Mesodermal cell (in vitro differentiated cells): Measurements from ENCODE around the gene DOCK3.
"Not testable (repeated sequence)": the region's sequence is repeated elsewhere in the genome, so short reads cannot be mapped to it uniquely, and the experiment has no call there.

Experiments used
- H3K27ac ChIP-seq: 2 replicates; pipeline ENCODE4 v1.7.0; 2013; ENCODE audit warnings: mild to moderate bottlenecking, low read depth, low read length, moderate library complexity; ENCODE audit not compliant: severe bottlenecking
- H3K36me3 ChIP-seq: 2 replicates; pipeline ENCODE4 v1.7.1; 2013; ENCODE audit warnings: mild to moderate bottlenecking, low read length, moderate library complexity; ENCODE audit not compliant: control insufficient read depth, insufficient read depth
- H3K4me1 ChIP-seq: one replicate; pipeline ENCODE4 v1.7.1; 2013; ENCODE audit warnings: mild to moderate bottlenecking, low read length; ENCODE audit not compliant: insufficient read depth, control insufficient read depth, poor library complexity, severe bottlenecking
- H3K4me3 ChIP-seq: 2 replicates; pipeline ENCODE4 v1.7.0; 2013; ENCODE audit warnings: low read length, control low read depth, mild to moderate bottlenecking; ENCODE audit not compliant: insufficient read depth, poor library complexity, severe bottlenecking; ENCODE audit errors: extremely low read depth
- H3K9me3 ChIP-seq: 2 replicates; pipeline ENCODE4 v1.7.1; 2013; ENCODE audit warnings: mild to moderate bottlenecking, low read length, moderate library complexity; ENCODE audit not compliant: control insufficient read depth
- WGBS, 2 experiments: methylation state at CpG; one replicate each; pipeline ENCODE4 v1.1.5; 2013; ENCODE audit warnings: missing lambda C conversion rate in 2 of 2; ENCODE audit not compliant: insufficient coverage in 2 of 2; 5-methylcytosine and 5-hydroxymethylcytosine counted together

DOCK3 gene

DNA sequence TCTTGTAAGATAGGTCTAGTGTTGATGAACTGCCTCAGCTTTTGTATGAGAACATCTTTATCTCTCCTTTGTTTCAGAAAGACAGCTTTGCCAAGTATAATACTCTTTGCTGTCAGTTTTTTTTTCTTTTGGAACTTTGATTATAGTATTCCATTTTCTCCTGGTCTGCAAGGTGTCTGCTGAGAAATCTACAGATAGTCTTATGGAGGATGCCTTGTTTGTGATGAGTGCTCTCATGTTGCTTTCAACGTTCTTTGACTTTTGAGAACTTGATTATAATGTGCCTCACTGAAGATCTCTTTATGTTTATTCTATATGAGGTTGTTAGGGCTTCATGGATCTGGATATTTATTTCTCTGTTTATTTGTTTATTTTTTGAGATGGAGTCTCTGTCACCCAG is 60.3 kb downstream of the DOCK3 start:
- H3K36me3 ChIP-seq = no peaks in the 10 kb centered on the region
- WGBS, 2 experiments = 25% methylated on average over 1 of the region's 1 CpG; no CpG with 5 or more reads in 1 of the 2 experiments
- no peak overlapping the region for H3K4me3 ChIP-seq
- no peaks in the 10 kb centered on the region for H3K9me3 ChIP-seq
- no peak overlapping the region for H3K27ac ChIP-seq
- H3K4me1 ChIP-seq = no peaks in the 10 kb centered on the region

DNA sequence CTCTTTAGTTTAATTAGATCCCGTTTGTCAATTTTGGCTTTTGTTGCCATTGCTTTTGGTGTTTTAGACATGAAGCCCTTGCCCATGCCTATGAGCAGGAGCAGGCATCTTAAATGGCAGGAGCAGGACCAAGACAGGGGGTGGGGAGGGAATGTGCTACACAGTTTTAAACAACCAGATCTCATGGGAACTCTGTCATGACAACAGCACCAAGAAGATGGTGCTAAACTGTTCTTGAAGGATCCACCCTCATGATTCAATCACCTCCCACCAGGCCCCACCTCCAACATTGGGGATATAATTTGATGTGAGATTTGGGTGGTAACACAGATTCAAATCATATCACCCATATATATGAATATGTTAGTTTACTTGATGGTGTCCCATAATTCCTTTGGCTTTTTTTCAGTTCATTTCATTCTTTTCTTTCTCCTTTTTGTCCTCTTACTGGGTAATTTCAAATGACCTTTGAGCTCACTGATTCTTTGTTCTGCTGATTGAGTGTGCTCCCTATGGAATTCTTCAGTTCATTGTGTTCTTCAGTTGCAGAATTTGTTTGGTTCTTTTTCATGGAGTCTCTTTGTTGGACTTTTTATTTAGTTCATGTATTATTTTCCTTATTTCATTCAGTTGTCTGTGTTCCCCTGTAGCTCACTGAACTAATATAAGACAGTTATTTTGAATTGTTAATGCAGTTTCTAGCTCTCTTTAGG is 62.6 kb downstream of the DOCK3 start:
- Histone ChIP-seq H3K9me3 (no peaks in the 10 kb centered on the region), H3K36me3 (no peaks in the 10 kb centered on the region), H3K27ac (no peak overlapping the region), H3K4me3 (no peak overlapping the region), H3K4me1 (no peaks in the 10 kb centered on the region)
- no CpG with 5 or more reads among the region's 1 CpG for WGBS, 2 experiments

DNA sequence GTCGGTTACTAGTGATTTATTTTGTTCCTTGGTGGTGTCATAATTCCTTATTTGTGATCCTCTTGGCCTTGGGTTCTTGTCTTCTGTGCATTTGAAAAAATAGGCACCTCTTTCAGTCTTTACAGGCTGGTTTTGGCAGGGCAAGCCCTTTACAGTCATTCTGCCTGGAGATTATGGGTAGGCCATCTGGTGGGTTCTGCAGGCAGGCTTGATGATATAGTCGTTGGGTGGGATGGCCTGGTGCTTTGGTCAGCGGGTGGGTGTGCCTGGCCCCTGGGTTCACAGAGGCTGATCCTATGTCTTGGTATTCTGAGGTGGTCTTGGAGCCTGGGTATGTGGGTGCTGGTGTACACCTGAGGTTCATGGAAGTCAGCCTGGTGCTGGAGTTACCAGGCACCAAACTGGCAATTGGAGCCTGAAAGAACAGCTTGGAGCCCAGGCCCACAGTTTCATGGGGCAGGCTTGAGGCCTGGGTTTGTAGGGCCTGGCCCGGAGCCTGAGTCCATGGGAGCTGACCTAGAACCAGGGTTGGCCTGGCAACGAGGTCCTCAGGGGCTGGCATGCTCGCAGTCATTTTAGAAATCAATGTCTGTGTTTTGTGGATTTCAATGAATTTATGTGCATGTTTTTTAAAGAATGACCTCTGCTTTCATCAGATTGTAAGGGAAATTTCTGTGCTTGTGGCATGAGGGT is 63.3 kb downstream of the DOCK3 start:
- Histone ChIP-seq H3K36me3 (no peaks in the 10 kb centered on the region), H3K4me3 (no peak overlapping the region), H3K4me1 (no peaks in the 10 kb centered on the region), H3K27ac (no peak overlapping the region), H3K9me3 (no peaks in the 10 kb centered on the region)
- 87 to 94% methylated on average over 4 of the region's 6 CpGs for WGBS, 2 experiments

DNA sequence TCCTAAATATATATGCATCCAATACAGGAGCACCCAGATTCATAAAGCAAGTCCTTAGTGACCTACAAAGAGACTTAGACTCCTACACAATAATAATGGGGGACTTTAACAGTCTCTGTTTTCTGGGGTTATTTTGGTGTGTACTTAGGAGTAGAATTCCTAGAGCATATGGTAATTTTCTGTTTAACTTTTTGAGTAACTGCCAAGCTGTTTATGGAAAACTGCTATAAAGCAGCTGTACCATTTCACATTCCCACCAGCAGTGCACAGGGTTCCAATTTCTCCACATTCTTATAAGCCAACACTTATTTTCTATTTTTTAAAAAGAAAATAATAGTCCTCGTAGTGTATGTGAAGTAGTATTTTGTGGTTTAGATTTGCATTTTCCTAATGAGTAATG is 68.9 kb downstream of the DOCK3 start:
- Histone ChIP-seq H3K36me3 (no peaks in the 10 kb centered on the region), H3K9me3 (no peaks in the 10 kb centered on the region), H3K4me3 (no peak overlapping the region), H3K27ac (no peak overlapping the region), H3K4me1 (no peaks in the 10 kb centered on the region)
- WGBS, 2 experiments = no CpG with 5 or more reads among the region's 1 CpG

DNA sequence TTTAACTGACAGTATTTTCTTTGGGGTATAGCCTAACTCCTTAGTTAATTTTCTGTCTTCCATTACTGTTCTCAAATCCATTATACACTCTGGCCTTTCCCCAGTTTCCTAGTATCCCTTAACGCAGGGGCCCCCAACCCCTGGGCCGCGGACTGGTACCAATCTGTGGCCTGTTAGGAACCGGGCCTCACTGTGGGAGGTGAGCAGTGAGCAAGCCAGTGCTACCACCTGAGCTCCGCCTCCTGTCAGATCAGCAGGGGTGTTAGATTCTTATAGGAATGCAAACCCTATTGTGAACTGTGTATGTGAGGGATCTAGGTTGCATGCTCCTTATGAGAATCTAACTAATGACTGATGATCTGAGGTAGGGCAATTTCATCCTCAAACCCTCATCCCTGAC is 75.1 kb downstream of the DOCK3 start:
- H3K36me3 ChIP-seq = no peaks in the 10 kb centered on the region
- no peaks in the 10 kb centered on the region for H3K4me1 ChIP-seq
- H3K9me3 ChIP-seq = no peaks in the 10 kb centered on the region
- WGBS, 2 experiments = 45 to 47% methylated on average over 3 to 4 of the region's 5 CpGs
- no peak overlapping the region for H3K27ac ChIP-seq
- no peak overlapping the region for H3K4me3 ChIP-seq

DNA sequence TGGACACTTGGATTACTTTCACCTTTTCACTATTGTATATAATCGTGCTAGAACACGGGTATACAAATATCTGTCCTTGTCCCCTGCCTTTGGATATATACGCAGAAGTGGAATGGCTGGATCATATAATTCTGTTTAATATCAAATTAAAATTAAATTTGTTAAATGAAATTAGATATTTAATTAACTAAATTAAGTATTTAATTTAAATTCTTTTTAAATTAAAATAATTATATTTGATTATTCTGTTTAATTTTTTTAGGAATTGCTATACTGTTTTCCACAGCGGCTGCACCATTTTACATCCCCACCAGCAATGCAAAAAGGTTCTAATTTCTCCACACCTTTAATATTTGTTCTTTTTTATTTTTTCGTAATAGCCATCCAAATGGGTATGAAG is 84.3 kb downstream of the DOCK3 start:
- Histone ChIP-seq H3K27ac (no peak overlapping the region), H3K36me3 (no peaks in the 10 kb centered on the region), H3K4me1 (no peaks in the 10 kb centered on the region), H3K4me3 (no peak overlapping the region), H3K9me3 (no peaks in the 10 kb centered on the region)
- no CpG with 5 or more reads among the region's 5 CpGs for WGBS, 2 experiments

DNA sequence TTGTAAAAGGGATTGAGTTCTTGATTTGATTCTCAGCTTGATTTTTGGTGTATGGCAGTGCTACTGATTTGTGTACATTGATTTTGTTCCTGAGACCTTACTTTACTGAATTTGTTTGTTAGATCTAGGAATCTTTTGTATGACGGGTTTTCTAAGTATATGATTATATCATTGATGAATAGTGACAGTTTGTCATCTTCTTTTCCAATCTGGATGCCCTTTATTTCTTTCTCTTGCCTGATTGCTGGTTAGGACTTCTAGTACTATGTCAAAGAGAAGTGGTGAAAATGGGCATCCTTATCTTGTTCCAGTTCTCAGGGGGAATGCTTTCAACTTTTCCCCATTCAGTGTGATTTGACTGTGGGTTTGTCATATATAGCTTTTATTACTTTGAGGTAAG is 103.0 kb downstream of the DOCK3 start:
- WGBS, 2 experiments = no CpG with 5 or more reads among the region's 1 CpG
- Histone ChIP-seq H3K4me3 (no peak overlapping the region), H3K9me3 (peaks cover 4% of the 10 kb centered on the region), H3K36me3 (no peaks in the 10 kb centered on the region), H3K27ac (no peak overlapping the region), H3K4me1 (no peaks in the 10 kb centered on the region)

DNA sequence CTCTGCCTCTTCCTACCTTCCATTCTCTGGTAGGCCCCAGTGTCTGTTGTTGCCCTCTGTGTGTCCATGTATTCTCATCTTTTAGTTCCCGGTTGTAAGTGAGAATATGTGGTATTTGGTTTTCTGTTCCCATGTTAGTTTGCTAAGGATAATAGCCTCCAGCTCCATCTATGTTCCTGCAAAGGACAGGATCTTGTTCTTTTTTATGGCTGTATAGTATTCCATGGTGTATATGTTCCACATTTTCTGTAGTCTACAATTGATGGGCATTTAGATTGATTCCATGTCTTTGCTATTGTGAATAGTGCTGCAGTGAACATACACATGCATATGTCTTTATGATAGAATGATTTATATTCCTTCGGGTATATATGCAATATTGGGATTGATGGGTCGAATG is 107.0 kb downstream of the DOCK3 start:
- not testable (repeated sequence) for H3K36me3 ChIP-seq, H3K4me3 ChIP-seq, H3K4me1 ChIP-seq, H3K9me3 ChIP-seq, H3K27ac ChIP-seq
- 80% methylated on average over 1 of the region's 3 CpGs; no CpG with 5 or more reads in 1 of the 2 experiments for WGBS, 2 experiments

DNA sequence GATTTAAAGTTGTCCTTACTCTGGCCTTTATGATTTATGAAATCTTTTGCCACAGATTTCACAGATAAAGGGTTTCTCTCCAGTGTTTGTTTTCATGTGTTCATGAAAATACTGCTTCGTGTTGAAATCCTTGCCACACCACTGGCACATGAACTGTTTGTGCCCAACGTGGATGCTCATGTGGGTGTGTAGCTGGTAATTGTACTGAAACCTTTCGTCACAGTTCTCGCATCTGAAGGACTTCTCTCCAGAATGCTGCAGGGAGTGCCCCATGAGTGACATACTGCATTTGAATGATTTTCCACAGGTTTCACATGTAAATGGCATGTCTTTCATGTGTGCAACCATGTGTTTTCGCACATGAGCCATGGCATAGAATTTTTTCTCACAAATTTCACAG is 111.9 kb downstream of the DOCK3 start:
- peaks cover 4% of the 10 kb centered on the region for H3K9me3 ChIP-seq
- 74 to 82% methylated on average over 4 of the region's 5 CpGs for WGBS, 2 experiments

DNA sequence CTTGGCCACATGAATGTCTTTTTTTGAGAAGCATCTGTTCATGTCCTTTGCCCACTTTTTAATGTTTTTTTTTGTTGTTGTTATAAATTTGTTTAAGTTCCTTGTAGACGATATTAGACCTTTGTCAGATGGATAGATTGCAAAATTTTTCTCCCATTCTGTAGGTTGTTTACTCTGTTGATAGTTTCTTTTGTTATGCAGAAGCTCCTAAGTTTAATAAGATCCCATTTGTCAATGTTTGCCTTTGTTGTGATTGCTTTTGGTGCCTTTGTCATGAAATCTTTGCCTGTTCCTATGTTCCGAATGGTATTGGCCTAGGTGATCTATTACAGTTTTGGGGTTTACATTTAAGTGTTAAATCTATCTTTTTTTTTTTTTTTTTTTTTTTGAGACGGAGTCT is 116.2 kb downstream of the DOCK3 start:
- H3K27ac ChIP-seq, H3K36me3 ChIP-seq, H3K4me1 ChIP-seq, H3K4me3 ChIP-seq, H3K9me3 ChIP-seq: not testable (repeated sequence)
- 70% methylated on average over 1 of the region's 3 CpGs; no CpG with 5 or more reads in 1 of the 2 experiments for WGBS, 2 experiments

More for the DNA sequence above, 111.9 kb downstream of the DOCK3 start:
- Histone ChIP-seq H3K36me3 (no peaks in the 10 kb centered on the region), H3K4me1 (no peaks in the 10 kb centered on the region), H3K4me3 (no peak overlapping the region), H3K27ac (no peak overlapping the region)

DNA sequence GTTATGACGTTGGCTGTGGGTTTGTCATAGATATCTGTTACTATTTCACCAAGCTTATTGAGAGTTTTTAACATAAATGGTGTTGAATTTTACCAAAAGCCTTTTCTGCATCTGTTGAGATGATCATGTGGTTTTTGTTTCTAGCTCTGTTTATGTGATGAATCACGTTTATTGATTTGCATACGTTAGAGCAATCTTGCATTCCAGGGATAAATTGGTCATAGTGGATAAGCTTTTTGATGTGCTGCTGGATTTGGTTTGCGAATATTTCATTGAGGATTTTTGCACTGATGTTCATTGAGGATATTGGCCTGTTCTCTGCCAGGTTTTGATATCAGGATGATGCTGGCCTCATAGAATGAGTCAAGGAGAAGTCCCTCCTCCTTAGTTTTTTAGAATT is 117.8 kb downstream of the DOCK3 start:
- Histone ChIP-seq H3K4me3 (no peak overlapping the region), H3K9me3 (no peaks in the 10 kb centered on the region)

More for the DNA sequence above, 117.8 kb downstream of the DOCK3 start:
- no peaks in the 10 kb centered on the region for H3K36me3 ChIP-seq
- H3K4me1 ChIP-seq = no peaks in the 10 kb centered on the region
- 56 to 59% methylated on average over 2 to 3 of the region's 4 CpGs for WGBS, 2 experiments
- no peak overlapping the region for H3K27ac ChIP-seq
